DND-41 (cell line): ENCODE measurements around the gene ARHGEF12.

ENCODE experiments used
- EZH2 ChIP-seq: IDR thresholded peaks from 3 replicates; pipeline ENCODE4 v1.6.1; 2012; ENCODE audit warnings: borderline replicate concordance, low read depth, mild to moderate bottlenecking, moderate library complexity, low read length, inconsistent platforms; ENCODE audit not compliant: severe bottlenecking
- TF ChIP-seq, protein P1 (sequence below): IDR thresholded peaks from 2 replicates; pipeline ENCODE4 v1.5.1; 2012; ENCODE audit warnings: borderline replicate concordance, low read length, moderate library complexity, mild to moderate bottlenecking; ENCODE audit not compliant: poor library complexity, severe bottlenecking; ENCODE audit errors: extremely low read depth

DNA sequence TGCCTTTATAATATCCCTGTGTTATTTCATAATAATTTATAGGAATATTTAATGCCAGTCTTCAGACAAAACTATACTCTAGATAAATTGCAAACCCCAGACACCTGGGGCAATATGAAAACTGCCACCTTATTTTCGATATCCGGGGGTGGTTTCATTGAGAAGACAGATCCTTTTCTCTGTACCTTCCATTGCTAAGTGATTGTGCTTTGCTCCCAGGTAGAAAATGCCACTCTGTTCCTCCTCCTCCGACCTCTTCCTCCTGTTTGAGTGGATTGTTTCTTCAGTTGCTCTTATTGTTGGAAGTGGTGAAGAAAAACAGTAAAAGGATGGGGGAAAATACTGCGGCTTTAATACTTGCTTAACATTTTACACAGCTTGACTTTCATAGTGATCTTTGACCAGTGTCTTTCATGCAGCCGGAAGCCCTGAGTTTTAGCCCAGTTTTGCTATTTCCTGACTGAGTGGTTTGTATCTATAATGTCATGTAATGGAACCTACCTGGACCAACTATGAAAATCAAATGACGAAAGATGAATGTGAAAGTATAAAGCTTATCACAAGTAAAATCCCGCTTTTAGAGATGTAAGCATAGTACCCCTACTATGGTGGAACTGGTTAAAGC lies 169.7 kb downstream of the ARHGEF12 start:
- TF ChIP-seq, protein P1, sequence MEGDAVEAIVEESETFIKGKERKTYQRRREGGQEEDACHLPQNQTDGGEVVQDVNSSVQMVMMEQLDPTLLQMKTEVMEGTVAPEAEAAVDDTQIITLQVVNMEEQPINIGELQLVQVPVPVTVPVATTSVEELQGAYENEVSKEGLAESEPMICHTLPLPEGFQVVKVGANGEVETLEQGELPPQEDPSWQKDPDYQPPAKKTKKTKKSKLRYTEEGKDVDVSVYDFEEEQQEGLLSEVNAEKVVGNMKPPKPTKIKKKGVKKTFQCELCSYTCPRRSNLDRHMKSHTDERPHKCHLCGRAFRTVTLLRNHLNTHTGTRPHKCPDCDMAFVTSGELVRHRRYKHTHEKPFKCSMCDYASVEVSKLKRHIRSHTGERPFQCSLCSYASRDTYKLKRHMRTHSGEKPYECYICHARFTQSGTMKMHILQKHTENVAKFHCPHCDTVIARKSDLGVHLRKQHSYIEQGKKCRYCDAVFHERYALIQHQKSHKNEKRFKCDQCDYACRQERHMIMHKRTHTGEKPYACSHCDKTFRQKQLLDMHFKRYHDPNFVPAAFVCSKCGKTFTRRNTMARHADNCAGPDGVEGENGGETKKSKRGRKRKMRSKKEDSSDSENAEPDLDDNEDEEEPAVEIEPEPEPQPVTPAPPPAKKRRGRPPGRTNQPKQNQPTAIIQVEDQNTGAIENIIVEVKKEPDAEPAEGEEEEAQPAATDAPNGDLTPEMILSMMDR, result no peak
- no peak for TF ChIP-seq EZH2
